ENCODE results near the gene COL23A1.

- TF ChIP-seq GATA2 (IDR thresholded peaks at IDR 0.05; ENCODE audit: low read depth, low read length) (no peak), GATA3 (IDR thresholded peaks at IDR 0.05; ENCODE audit: low read depth, low read length) (no peak)
These were observed 190.5 kb downstream of the COL23A1 start for GRCh38 chr5:178399701-178400095.

Measured in SH-SY5Y (cell line).